GM21381 (cell line): ENCODE data around the gene SLC26A11.

Experiments
- ATAC-seq: cut with Tn5 transposase; IDR thresholded peaks from one replicate; pipeline ENCODE4 v1.9.1; 2021; ENCODE audit warnings: mild to moderate bottlenecking, moderate library complexity; ENCODE audit not compliant: unreplicated experiment

Gene SLC26A11

GRCh38 chr17:80277751-80278671 is 57.8 kb downstream of the SLC26A11 start:
- ATAC-seq, result no peak

DNA sequence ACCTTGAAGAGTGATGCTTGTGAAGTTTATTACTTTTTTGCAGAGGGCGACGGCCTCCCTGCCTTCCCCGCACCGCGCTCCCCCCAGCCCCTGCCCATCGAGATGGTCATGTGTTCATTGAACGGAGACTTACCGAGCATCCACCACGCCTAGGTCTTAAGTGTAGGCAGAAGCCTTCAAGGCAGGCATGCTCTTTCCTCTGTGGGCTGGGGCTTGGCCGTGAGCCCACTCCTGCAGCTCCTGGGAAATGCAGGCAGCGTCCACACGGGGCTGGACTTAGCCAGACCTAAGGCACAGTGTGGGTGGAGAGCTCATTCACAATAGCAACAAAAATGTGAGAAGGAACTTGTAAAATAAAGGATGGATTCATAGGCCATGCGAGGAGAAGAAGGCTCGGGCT is 59.7 kb downstream of the SLC26A11 start:
- no peak for ATAC-seq

DNA sequence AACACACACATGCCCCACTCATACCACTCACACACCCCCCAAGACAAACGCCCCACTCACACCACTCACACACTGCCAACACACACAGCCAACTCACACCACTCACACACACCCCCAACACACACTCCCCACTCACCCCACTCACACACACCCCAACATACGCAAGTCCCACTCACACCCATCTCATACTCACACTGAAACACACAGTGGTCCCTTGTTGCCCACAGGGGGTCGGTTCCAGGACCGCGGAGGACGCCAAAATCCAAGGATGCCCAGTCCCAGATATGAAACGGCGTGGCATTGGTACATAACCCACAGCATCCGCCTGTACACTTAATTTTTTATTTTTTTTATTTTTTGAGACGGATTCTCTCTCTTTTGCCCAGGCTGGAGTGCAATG is 61.3 kb downstream of the SLC26A11 start:
- no peak for ATAC-seq

GRCh38 chr17:80283116-80283852 is 63.1 kb downstream of the SLC26A11 start:
- no peak for ATAC-seq

DNA sequence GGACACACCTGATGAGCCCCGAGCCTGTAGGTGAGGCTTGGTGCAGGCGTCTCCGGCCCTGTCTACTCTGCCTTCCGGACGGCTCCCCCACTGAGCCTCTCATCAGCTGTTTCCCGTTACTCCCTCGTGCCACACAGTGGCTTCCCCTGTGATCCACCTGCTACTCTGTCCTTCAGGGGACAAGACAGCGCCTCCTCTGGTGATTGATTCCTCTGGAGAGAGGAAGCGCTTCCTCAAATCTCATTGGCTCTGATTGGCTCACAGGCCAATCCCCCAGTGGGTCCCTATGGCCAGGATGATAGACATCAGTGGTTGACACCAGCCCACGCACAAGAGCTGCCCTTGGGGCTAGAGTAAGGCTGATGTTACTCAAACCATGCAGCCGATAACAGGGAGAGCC is 64.4 kb downstream of the SLC26A11 start:
- ATAC-seq, result no peak

GRCh38 chr17:80285237-80285920 is 65.2 kb downstream of the SLC26A11 start:
- no peak for ATAC-seq

GRCh38 chr17:80286638-80286960 is 66.4 kb downstream of the SLC26A11 start:
- ATAC-seq, result no peak

DNA sequence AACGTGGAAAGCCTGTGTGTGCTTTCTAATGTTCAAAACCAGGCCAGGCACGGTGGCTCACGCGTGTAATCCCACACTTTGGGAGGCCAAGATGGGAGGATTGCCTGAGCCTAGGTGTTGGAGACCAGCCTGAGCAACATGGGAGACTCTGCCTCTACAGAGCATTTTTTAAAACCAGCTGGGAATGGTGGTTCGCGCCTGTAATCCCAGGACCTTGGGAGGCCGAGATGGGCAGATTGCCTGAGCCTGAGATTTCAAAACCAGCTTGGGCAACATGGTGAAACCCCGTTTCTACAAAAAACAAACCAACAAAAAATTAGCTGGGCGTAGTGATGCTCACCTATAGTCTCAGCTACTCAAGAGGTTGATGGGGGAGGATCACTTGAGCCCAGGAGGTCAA is 66.8 kb downstream of the SLC26A11 start:
- no peak for ATAC-seq

DNA sequence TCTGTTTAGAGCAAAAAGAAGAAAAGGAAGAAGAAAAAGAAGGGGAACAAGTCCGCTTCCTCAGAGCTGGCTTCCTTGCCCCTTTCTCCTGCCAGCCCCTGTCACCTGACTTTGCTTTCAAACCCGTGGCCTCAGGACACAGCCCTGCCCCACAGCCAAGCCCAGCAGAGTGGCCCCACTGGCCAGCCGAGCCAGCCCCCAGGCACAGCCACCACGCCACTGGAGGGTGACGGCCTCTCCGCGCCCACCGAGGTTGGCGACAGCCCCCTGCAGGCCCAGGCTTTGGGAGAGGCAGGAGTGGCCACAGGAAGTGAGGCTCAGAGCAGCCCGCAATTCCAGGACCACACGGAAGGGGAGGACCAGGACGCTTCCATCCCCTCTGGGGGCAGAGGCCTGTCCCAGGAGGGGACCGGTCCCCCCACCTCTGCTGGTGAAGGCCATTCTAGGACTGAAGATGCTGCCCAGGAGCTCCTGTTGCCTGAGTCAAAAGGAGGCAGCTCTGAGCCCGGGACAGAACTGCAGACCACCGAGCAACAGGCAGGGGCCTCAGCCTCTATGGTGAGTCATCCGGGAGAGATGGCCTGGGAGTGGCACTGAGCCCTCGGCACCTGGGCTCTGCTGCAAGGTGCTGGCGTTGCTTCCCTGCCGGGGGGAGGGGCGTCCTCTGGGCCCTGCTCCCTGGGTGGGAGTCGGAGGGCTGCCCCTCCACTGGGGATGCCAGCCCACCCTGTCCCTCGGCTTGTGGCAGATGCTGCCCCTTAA is 67.8 kb downstream of the SLC26A11 start:
- ATAC-seq, result no peak

GRCh38 chr17:80289616-80290015 is 69.4 kb downstream of the SLC26A11 start:
- ATAC-seq, result no peak

- ATAC-seq, result no peak
These were observed 69.9 kb downstream of the SLC26A11 start for GRCh38 chr17:80290156-80290555.

GRCh38 chr17:80291260-80291659 is 71.0 kb downstream of the SLC26A11 start:
- ATAC-seq, result no peak

- no peak for ATAC-seq
These were observed 71.7 kb downstream of the SLC26A11 start for GRCh38 chr17:80291691-80292487.

DNA sequence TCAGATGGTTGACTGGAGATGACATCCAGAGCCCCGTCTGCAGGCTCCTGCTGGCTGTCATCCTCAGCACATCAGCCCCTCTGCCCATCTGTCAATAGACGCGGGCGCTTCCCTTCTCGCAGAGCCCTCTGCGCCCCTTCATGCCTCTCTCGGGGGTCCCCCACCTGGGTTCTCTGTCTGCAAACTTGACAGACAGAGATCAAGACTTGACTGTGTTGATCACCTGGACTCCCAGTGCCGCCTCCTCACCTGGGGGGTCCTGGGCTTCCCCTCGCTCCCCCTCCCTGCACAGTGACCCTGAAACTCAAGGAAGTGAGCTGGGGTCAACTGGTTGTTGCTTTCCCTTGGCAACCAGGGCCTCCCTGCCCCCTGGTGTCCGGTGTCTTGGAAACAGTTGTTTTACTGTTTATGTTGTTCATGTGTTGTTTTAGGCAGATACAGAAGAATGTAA is 72.3 kb downstream of the SLC26A11 start:
- no peak for ATAC-seq

DNA sequence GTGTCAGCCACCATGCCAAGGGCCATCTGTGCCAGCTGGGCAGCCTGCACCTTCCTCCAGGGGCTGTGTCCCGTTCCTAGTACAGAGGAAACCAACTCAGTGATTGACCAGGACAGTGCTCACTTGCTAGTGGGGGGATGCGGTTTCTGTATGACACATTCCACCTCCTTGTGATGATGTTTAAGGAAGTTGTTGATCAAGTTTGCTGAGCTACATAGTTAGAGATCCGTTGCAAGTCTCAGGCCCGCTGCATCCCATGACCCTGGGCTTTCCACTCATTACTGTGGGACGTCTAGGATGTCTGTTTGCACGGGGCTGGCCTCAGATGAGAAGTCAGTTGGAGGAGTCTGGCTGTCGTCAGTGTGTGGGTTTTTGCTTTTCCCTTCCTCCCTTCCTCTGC is 74.0 kb downstream of the SLC26A11 start:
- ATAC-seq, result no peak

DNA sequence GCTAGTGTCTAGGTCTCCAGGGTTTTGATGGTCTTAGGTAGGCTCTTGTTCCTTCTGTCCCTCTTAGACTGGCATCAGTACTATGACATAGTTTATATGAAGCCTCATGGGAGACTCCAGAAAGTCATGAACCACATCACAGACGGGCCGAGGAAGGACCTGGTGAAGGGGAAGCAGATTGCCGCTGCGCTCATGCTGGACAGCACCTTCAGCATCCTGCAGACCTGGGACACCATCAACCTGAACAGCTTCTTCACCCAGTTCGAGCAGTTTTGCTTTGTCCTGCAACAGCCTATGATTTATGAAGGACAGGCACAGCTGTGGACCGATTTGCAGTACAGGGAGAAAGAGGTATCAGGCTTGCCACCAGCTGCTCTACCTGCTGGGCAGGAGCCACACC is 74.4 kb downstream of the SLC26A11 start:
- no peak for ATAC-seq

DNA sequence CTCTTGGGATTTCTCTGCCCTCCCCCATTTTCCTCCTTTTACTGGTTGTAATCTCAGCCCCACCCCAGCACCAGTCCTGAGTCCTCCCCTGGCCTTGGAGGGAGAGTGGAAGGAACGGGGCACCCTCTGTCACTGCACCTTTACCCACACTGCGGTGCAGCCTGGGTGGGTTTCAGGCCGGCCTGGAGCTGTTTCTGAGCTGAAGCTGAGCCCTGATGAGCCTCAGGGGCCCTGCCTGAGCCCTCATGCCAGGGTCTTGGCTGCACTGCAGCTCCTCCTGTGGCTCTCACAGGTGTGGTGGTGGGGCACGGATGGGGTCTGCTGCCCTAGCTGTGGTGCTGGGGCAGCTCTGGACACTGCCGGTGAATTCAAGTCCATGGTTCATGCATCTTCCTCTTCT is 74.9 kb downstream of the SLC26A11 start:
- no peak for ATAC-seq

- no peak for ATAC-seq
These were observed 75.3 kb downstream of the SLC26A11 start for GRCh38 chr17:80295559-80295958.

GRCh38 chr17:80296221-80296620 is 76.0 kb downstream of the SLC26A11 start:
- ATAC-seq, result no peak

GRCh38 chr17:80297996-80298560 is 77.9 kb downstream of the SLC26A11 start:
- no peak for ATAC-seq
